GM12891 (cell line): ENCODE measurements around the gene PTCSC3.

Source experiments
- PAX5 ChIP-seq: IDR thresholded peaks from 2 replicates; pipeline ENCODE4 v1.6.1; 2011; ENCODE audit warnings: low read length, moderate library complexity, mild to moderate bottlenecking; ENCODE audit not compliant: insufficient read depth, severe bottlenecking
- POLR2A ChIP-seq: IDR thresholded peaks from 2 replicates; pipeline ENCODE4 v1.6.1; 2011; ENCODE audit warnings: low read depth, low read length, control low read depth
- POLR2AphosphoS5 ChIP-seq: IDR thresholded peaks from 2 replicates; pipeline ENCODE4 v1.6.1; 2011; ENCODE audit warnings: low read depth, low read length, control low read depth
- POU2F2 ChIP-seq: IDR thresholded peaks from 2 replicates; pipeline ENCODE4 v1.6.1; 2011; ENCODE audit warnings: low read depth, mild to moderate bottlenecking, control low read depth, low read length, moderate library complexity
- SPI1 ChIP-seq: IDR thresholded peaks from 2 replicates; pipeline ENCODE4 v1.6.1; 2011; ENCODE audit warnings: low read depth, low read length, control low read depth
- TAF1 ChIP-seq: IDR thresholded peaks from 2 replicates; pipeline ENCODE4 v1.6.1; 2011; ENCODE audit warnings: low read depth, low read length, control low read depth

- TF ChIP-seq POLR2A (no peak), POLR2AphosphoS5 (no peak), TAF1 (no peak), POU2F2 (no peak), SPI1 (no peak), PAX5 (no peak)
These were observed 43.7 kb downstream of the PTCSC3 start for GRCh38 chr14:36132826-36133225.
